ENCODE results near the gene NOL3.
"Not testable (repeated sequence)": the region's sequence is repeated elsewhere in the genome, so short reads cannot be mapped to it uniquely, and the experiment has no call there.

Gene NOL3

DNA sequence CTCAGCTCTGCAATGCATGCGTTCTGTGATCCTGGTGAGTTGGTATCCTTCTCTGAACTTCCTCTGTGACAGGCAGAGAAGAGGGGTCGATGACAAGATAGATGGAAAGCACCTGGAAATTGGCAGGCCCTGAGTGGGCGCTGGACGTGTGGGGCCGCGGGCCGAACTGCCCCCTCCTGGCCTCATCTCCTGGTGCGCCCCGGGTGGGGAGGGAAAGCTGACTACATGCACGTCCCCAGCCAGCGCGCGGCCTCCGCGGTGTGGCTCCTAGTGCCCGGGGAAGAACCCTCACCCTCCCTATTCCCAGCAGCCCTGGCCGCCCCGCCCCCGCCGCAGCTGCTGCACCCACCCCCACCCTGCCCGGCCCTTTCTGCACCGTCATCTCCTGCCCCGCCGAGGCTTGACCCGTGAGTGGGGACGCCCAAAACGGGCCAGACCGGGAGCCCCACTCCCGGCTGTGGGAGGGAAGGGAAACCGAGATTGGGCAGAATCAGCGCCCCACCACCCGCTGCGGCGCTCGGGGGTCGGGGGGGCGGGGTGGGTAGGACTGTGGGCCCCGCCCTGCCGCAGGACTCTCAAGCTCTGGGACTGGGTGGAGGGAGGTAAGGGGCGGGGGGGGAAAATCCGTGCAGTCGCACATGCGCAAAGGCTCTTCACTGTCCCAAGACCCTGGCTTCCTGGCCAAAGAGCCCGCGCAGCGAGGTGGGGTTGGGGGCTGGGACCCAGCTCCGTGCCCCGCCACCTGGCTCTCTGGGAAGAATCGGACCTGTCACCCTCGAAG is at the start of gene NOL3:
Gene NOL3 (plus strand): TSS at position 371 of the 781 bp plus-strand sequence.
- Mint-ChIP-seq H3K4me1 (peaks cover 32% of the 10 kb centered on the region), H3K4me3 (peak within 1 kb of the TSS; percentile 69), H3K27ac (ENCODE audit: low read depth) (no peak within 1 kb of the TSS), H3K9me3 (no peaks in the 10 kb centered on the region), H3K36me3 (ENCODE audit: insufficient read depth) (peaks cover 12% of the 10 kb centered on the region), H3K27me3 (peaks cover 58% of the 10 kb centered on the region)
- DNase-seq (ENCODE audit: low spot score in 2 of 2) (no peak), ATAC-seq (replicated peaks; ENCODE audit: extremely low read depth, poor library complexity, severe bottlenecking) (no peak)

- H3K9me3 Mint-ChIP-seq; ATAC-seq (replicated peaks; ENCODE audit: extremely low read depth, poor library complexity, severe bottlenecking); DNase-seq (ENCODE audit: low spot score in 2 of 2); H3K4me3 Mint-ChIP-seq; H3K27me3 Mint-ChIP-seq; H3K4me1 Mint-ChIP-seq; H3K27ac Mint-ChIP-seq (ENCODE audit: low read depth): not testable (repeated sequence)
- H3K36me3 Mint-ChIP-seq (ENCODE audit: insufficient read depth): peaks cover 38% of the 10 kb centered on the region
These were observed 47.5 kb upstream of the NOL3 start for GRCh38 chr16:67122799-67123198.

DNA sequence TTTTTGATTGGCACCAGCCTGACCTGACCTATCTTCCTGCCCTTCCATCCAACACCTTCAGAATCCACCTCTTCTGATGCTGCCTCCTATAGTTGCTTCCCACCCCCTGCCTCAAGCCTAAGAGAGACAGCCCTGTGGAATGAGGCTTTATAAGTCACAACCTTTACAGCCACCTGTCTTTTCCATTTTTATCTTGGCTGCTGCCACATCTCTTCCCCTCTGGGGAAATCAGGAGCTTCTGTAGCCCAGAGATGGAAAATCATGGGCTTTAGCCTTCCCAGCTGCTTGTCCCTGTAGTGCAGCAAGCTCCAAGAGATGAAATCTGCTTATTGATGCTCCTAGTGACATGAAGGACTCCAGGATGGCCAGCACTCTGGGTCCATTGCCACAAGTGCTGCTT is 41.9 kb upstream of the NOL3 start:
- DNase-seq (ENCODE audit: low spot score in 2 of 2): no peak
- Mint-ChIP-seq H3K27ac (ENCODE audit: low read depth) (no peak overlapping the region), H3K27me3 (no peaks in the 10 kb centered on the region), H3K4me1 (peaks cover 5% of the 10 kb centered on the region), H3K36me3 (ENCODE audit: insufficient read depth) (peaks cover 29% of the 10 kb centered on the region), H3K4me3 (no peak overlapping the region), H3K9me3 (no peaks in the 10 kb centered on the region)
- ATAC-seq (replicated peaks; ENCODE audit: extremely low read depth, poor library complexity, severe bottlenecking): no peak

DNA sequence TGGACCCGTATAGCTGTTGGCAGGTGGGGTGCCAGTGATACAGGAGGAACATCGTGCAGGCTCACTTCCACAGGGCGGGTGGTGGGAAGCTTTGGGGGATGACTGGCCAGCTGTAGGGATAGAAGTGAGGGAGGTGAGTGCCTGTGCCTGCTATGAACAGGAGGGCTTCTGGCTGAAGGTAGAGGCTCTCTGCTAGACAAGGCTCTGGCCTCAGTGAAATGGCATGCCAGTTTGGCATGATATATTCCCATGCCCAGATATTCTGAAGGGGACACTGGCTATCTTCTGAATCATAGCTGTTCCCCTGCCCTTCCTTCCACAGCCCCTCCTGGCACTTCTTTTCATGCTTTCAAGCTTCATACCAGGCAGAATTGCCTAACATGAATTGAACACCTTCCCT is 41.5 kb upstream of the NOL3 start:
- peaks cover 28% of the 10 kb centered on the region for H3K36me3 Mint-ChIP-seq (ENCODE audit: insufficient read depth)
- no peak for ATAC-seq (replicated peaks; ENCODE audit: extremely low read depth, poor library complexity, severe bottlenecking)
- H3K27me3 Mint-ChIP-seq: no peaks in the 10 kb centered on the region
- peaks cover 5% of the 10 kb centered on the region for H3K4me1 Mint-ChIP-seq
- no peak for DNase-seq (ENCODE audit: low spot score in 2 of 2)
- H3K9me3 Mint-ChIP-seq: no peaks in the 10 kb centered on the region
- no peak overlapping the region for H3K27ac Mint-ChIP-seq (ENCODE audit: low read depth)
- no peak overlapping the region for H3K4me3 Mint-ChIP-seq

DNA sequence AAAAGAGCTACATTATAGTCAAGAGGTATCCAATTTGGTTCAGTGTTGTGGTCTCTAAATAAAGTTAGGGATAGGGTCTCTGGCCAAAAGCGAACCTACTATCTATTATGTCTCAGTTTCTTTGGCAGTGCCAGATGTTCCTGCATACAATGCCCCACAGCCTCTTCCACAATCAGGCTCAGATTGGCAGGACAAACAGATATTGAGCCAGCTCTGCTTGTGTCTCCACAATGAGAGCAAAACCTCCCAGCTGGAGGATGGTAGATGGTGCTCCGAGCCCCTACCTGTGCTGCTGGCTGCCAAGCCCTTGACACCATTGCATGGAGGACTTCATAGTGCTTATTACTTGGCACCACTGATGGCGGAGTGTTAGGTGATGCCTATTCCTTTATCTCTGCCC is 40.9 kb upstream of the NOL3 start:
- Mint-ChIP-seq H3K36me3 (ENCODE audit: insufficient read depth) (peaks cover 30% of the 10 kb centered on the region), H3K27me3 (no peaks in the 10 kb centered on the region), H3K9me3 (no peaks in the 10 kb centered on the region), H3K4me3 (no peak overlapping the region), H3K4me1 (peaks cover 5% of the 10 kb centered on the region), H3K27ac (ENCODE audit: low read depth) (no peak overlapping the region)
- DNase-seq (ENCODE audit: low spot score in 2 of 2) (no peak), ATAC-seq (replicated peaks; ENCODE audit: extremely low read depth, poor library complexity, severe bottlenecking) (no peak)

DNA sequence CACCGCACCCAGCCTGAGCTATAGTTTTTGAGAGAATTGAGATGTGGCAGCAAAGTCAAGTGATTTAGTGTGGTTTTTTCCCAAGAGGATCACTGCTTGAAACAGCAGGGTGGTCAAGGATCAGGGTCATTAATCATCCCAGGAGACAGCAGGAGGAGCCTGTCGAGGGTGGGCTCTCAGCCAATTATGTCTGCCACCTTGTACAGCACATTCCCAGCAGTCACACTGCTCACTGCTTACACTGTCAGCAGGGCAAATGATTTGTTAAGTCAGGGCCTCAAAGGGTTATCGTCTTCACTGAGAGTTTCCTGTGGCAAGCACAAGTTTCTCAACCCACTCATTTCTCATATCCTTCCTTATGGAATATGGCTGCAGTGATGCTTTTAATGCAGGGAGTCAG is 32.7 kb upstream of the NOL3 start:
- no peaks in the 10 kb centered on the region for H3K27me3 Mint-ChIP-seq
- H3K27ac Mint-ChIP-seq (ENCODE audit: low read depth): no peak overlapping the region
- H3K4me3 Mint-ChIP-seq: no peak overlapping the region
- no peak for ATAC-seq (replicated peaks; ENCODE audit: extremely low read depth, poor library complexity, severe bottlenecking)
- H3K4me1 Mint-ChIP-seq: no peaks in the 10 kb centered on the region
- no peak for DNase-seq (ENCODE audit: low spot score in 2 of 2)
- no peaks in the 10 kb centered on the region for H3K9me3 Mint-ChIP-seq
- H3K36me3 Mint-ChIP-seq (ENCODE audit: insufficient read depth): peaks cover 42% of the 10 kb centered on the region

GRCh38 chr16:67141391-67141790 is 28.9 kb upstream of the NOL3 start:
- no peaks in the 10 kb centered on the region for H3K4me1 Mint-ChIP-seq
- peaks cover 36% of the 10 kb centered on the region for H3K36me3 Mint-ChIP-seq (ENCODE audit: insufficient read depth)
- no peak for ATAC-seq (replicated peaks; ENCODE audit: extremely low read depth, poor library complexity, severe bottlenecking)
- H3K4me3 Mint-ChIP-seq: no peak overlapping the region
- no peak overlapping the region for H3K27ac Mint-ChIP-seq (ENCODE audit: low read depth)
- no peak for DNase-seq (ENCODE audit: low spot score in 2 of 2)
- H3K9me3 Mint-ChIP-seq: no peaks in the 10 kb centered on the region
- H3K27me3 Mint-ChIP-seq: no peaks in the 10 kb centered on the region

DNA sequence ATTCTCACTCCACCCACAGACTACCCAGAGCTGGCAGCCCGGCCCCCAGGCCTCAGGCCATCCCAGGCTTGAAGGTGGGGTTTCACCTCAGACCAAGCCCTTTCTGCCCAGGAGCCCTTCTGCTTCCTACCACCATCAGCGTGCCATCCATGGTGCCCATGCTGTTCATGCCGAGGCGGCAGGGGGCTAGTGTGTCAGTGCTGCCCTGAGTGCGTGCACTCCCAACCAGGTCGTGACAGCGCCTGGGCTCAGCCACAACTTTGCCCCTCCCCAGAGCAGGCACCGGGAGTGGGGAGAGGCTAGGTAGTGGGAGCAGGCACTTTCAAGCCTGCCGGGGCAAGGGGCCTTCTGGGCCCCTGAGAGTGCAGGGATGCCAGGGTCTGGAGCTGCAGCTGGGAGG is 28.0 kb upstream of the NOL3 start:
- Mint-ChIP-seq H3K4me1 (no peaks in the 10 kb centered on the region), H3K4me3 (no peak overlapping the region), H3K36me3 (ENCODE audit: insufficient read depth) (peaks cover 36% of the 10 kb centered on the region), H3K27ac (ENCODE audit: low read depth) (no peak overlapping the region), H3K27me3 (no peaks in the 10 kb centered on the region), H3K9me3 (no peaks in the 10 kb centered on the region)
- DNase-seq (ENCODE audit: low spot score in 2 of 2) (no peak), ATAC-seq (replicated peaks; ENCODE audit: extremely low read depth, poor library complexity, severe bottlenecking) (no peak)

DNA sequence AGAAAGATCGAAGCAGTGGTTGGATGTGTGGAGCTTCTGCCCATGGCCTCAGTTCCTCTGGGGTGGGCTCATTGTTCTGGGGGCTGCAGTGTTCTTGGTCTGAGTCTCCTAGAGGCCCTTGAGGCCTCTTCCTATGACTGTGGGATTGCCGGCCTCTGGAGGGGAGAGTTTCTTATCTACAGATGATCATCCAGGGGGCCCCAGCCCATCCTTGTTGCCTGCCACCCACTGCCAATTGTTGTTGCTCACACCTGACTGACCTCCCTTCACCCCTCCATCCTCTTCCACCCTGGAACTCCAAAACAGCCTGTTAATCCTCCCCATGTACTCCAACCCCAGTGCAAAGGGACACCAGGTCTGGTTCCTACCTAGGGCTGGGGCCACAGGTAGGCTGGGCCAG is 25.4 kb upstream of the NOL3 start:
- Mint-ChIP-seq H3K27ac (ENCODE audit: low read depth) (no peak overlapping the region), H3K4me1 (no peaks in the 10 kb centered on the region), H3K9me3 (no peaks in the 10 kb centered on the region), H3K36me3 (ENCODE audit: insufficient read depth) (peaks cover 26% of the 10 kb centered on the region), H3K27me3 (no peaks in the 10 kb centered on the region), H3K4me3 (no peak overlapping the region)
- DNase-seq (ENCODE audit: low spot score in 2 of 2): no peak
- ATAC-seq (replicated peaks; ENCODE audit: extremely low read depth, poor library complexity, severe bottlenecking): no peak

DNA sequence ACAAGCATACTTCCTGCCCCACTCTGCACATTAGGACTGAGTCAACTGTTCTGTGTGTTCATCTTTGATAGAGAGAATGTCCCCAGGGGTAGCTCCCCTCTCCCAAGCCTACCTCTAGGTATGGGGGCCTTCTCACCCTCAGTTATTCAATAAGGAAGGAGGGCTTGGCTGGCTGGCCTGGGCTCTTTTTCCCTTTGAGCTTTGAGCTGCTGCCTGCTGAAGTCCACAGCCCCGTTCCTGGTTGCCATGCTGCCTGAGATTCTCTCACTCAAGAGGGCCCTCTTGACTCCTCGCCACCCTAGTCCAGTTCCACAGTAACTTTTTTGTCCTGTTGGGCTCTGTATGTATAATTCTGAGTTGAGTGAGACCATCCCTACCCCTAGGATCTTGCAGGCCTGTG is 24.6 kb upstream of the NOL3 start:
- no peak overlapping the region for H3K27ac Mint-ChIP-seq (ENCODE audit: low read depth)
- ATAC-seq (replicated peaks; ENCODE audit: extremely low read depth, poor library complexity, severe bottlenecking): no peak
- no peaks in the 10 kb centered on the region for H3K4me1 Mint-ChIP-seq
- H3K27me3 Mint-ChIP-seq: no peaks in the 10 kb centered on the region
- no peak for DNase-seq (ENCODE audit: low spot score in 2 of 2)
- no peak overlapping the region for H3K4me3 Mint-ChIP-seq
- no peaks in the 10 kb centered on the region for H3K9me3 Mint-ChIP-seq
- H3K36me3 Mint-ChIP-seq (ENCODE audit: insufficient read depth): peaks cover 20% of the 10 kb centered on the region

DNA sequence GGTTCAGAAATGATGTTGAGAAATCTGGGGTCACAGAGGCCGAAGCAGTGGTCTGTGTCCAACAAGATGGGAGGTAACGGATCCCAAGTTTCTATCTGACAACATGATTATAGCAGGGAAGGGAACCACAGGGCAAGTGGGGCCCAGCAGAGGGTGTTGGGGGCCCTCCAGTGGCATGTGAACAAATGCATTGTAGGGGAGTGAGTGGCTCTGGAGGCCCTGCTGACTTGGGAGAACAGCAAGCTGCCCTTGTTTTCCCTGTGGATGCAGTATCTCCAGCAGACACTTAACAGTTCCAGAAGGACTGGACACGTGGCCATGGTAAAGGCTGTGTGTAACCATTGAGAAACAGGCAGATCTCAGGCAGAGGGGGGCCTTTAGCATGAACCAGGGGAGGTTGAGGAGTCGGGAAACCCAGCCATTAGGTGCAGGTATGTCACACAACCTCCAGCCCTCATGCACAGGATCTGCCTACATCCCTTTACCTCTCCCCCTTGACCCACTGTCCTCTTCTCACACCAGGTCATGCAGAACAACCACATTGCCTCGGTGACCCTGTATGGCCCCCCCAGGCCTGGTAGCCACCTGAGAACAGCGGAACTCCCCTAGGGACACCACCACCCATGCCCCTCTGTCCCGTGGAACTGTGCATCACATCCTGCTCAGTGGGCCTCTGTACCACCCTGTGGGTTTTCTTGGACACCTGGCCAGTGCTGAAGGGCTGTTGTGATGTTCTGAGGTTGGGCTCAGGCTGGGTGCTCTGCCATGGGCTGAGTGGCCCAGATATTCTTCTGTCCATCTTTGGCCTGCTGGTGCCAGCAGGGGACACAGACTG is 23.6 kb upstream of the NOL3 start:
- ATAC-seq (replicated peaks; ENCODE audit: extremely low read depth, poor library complexity, severe bottlenecking): no peak
- Mint-ChIP-seq H3K9me3 (no peaks in the 10 kb centered on the region), H3K4me3 (no peak overlapping the region), H3K4me1 (peaks cover 9% of the 10 kb centered on the region), H3K36me3 (ENCODE audit: insufficient read depth) (peaks cover 18% of the 10 kb centered on the region), H3K27ac (ENCODE audit: low read depth) (no peak overlapping the region), H3K27me3 (no peaks in the 10 kb centered on the region)
- no peak for DNase-seq (ENCODE audit: low spot score in 2 of 2)

DNA sequence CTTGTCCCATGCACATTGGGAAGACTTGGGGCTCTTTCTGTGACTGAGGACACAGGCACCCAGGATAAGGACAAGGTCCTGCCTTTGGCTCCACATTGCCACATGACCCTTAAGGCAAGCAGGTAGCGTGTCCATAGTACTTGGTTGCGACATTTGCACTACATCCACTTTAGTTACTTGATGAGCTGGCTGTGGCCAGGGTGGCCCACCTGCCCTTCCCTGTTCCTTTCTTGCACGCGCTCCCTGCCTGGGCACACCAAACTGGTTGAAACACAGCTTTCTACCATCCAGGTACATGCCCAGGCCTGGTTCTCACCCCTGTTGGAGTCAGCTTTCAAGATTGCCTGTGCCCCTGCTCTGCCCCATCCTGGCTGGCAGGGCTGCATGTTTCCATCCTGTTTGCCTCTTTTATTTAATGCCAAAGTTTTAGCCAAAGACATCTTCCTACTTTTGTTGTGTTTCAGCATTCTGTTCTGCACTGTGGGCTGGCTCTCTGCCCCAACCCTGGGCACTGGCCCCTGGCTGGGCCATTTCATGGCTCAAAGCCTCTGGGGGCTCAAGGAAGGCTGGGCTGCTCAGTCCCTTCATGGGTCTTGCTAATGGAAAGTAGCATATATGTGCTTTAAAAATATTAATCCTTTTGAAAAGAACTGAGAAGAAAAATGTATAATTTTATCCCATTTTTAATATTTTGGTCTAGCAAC is 22.7 kb upstream of the NOL3 start:
- Mint-ChIP-seq H3K9me3 (no peaks in the 10 kb centered on the region), H3K4me3 (no peak overlapping the region), H3K27me3 (no peaks in the 10 kb centered on the region), H3K27ac (ENCODE audit: low read depth) (no peak overlapping the region), H3K4me1 (peaks cover 12% of the 10 kb centered on the region), H3K36me3 (ENCODE audit: insufficient read depth) (peaks cover 18% of the 10 kb centered on the region)
- no peak for ATAC-seq (replicated peaks; ENCODE audit: extremely low read depth, poor library complexity, severe bottlenecking)
- DNase-seq (ENCODE audit: low spot score in 2 of 2): no peak
